Eye (tissue), 1 donor: Measurements from ENCODE around the gene SYNRG.
"Not testable (repeated sequence)": the region's sequence is repeated elsewhere in the genome, so short reads cannot be mapped to it uniquely, and the experiment has no call there.

Experiments
- DNase-seq: peaks from one replicate; pipeline ENCODE4 v3.0.0-alpha.2; 2015

SYNRG gene

GRCh38 chr17:37532756-37533155, 76.5 kb downstream of the SYNRG start:
- no peak for DNase-seq

- DNase-seq: no peak
Observed at GRCh38 chr17:37530420-37530819, 78.8 kb downstream of the SYNRG start.

- peak; percentile 72 for DNase-seq
Observed at GRCh38 chr17:37527249-37527851, 81.9 kb downstream of the SYNRG start.

- DNase-seq: no peak
Observed at GRCh38 chr17:37523715-37524219, 85.5 kb downstream of the SYNRG start.

GRCh38 chr17:37521821-37522220, 87.4 kb downstream of the SYNRG start:
- no peak for DNase-seq

GRCh38 chr17:37520174-37520573, 89.0 kb downstream of the SYNRG start:
- DNase-seq: no peak

GRCh38 chr17:37519251-37519985, 89.8 kb downstream of the SYNRG start:
- DNase-seq: no peak

GRCh38 chr17:37518826-37519225, 90.4 kb downstream of the SYNRG start:
- no peak for DNase-seq

- no peak for DNase-seq
Observed at GRCh38 chr17:37517881-37518280, 91.3 kb downstream of the SYNRG start.

GRCh38 chr17:37516127-37516571, 93.1 kb downstream of the SYNRG start:
- peak; percentile 59 for DNase-seq

- DNase-seq: no peak
Observed at GRCh38 chr17:37513711-37514110, 95.5 kb downstream of the SYNRG start.

GRCh38 chr17:37512442-37513068, 96.7 kb downstream of the SYNRG start:
- no peak for DNase-seq

- not testable (repeated sequence) for DNase-seq
Observed at GRCh38 chr17:37511642-37512041, 97.6 kb downstream of the SYNRG start.

GRCh38 chr17:37510056-37510455, 99.2 kb downstream of the SYNRG start:
- no peak for DNase-seq

- no peak for DNase-seq
Observed at GRCh38 chr17:37507111-37507510, 102.1 kb downstream of the SYNRG start.

- DNase-seq: no peak
Observed at GRCh38 chr17:37506678-37507077, 102.5 kb downstream of the SYNRG start.

- DNase-seq: no peak
Observed at GRCh38 chr17:37505333-37505732, 103.9 kb downstream of the SYNRG start.

- no peak for DNase-seq
Observed at GRCh38 chr17:37503148-37503547, 106.1 kb downstream of the SYNRG start.

GRCh38 chr17:37502009-37502936, 106.9 kb downstream of the SYNRG start:
- DNase-seq: no peak

GRCh38 chr17:37500378-37500777, 108.8 kb downstream of the SYNRG start:
- DNase-seq: no peak

- DNase-seq: no peak
Observed at GRCh38 chr17:37494971-37495370, 114.2 kb downstream of the SYNRG start.

GRCh38 chr17:37494401-37494831, 114.8 kb downstream of the SYNRG start:
- DNase-seq: no peak
